Stimulated activated CD8-positive, alpha-beta memory T cell treated with anti-CD3 and anti-CD28 coated beads, Interleukin-7, amount 100 ng/mL, for 1 hour (primary cell): Measurements from ENCODE around the gene HTRA3.

Source experiments
- DNase-seq, 2 donors: peaks; one replicate each; pipeline ENCODE4 v3.0.0-alpha.2; 2020; ENCODE audit warnings: low read depth in 2 of 2

The HTRA3 gene

DNA sequence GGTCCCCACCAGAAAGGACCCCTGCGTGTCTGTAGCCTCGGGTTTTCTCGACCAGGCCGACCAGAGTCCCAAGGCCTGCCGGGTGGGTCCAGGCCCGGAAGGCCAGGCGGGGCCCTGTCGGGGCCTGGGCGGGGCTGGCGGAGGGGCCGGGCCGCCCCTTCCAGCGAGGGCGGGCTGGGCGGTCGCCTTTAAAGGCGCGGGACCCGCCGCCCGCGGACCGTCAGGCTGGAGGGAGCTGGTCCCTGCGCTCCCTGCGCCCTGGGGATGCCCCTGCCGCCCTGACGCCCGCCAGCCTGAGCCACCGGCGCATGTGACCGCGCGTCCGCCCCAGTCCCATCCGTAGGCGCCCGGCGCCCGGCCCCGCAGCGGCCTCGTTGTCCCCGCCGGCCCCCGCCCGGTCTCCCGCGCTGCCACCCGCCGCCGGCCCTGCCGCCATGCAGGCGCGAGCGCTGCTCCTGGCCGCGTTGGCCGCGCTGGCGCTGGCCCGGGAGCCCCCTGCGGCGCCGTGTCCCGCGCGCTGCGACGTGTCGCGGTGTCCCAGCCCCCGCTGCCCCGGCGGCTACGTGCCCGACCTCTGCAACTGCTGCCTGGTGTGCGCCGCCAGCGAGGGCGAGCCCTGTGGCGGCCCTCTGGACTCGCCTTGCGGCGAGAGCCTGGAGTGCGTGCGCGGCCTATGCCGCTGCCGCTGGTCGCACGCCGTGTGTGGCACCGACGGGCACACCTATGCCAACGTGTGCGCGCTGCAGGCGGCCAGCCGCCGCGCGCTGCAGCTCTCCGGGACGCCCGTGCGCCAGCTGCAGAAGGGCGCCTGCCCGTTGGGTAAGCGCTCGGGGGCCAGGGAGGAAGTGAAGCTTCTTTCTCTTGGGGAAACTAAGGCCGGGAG is at the start of gene HTRA3:
Gene HTRA3 (plus strand): TSS at position 220 of the 883 bp plus-strand sequence. CDS start 215 bp downstream, at position 435.
- DNase-seq, result no peak

DNA sequence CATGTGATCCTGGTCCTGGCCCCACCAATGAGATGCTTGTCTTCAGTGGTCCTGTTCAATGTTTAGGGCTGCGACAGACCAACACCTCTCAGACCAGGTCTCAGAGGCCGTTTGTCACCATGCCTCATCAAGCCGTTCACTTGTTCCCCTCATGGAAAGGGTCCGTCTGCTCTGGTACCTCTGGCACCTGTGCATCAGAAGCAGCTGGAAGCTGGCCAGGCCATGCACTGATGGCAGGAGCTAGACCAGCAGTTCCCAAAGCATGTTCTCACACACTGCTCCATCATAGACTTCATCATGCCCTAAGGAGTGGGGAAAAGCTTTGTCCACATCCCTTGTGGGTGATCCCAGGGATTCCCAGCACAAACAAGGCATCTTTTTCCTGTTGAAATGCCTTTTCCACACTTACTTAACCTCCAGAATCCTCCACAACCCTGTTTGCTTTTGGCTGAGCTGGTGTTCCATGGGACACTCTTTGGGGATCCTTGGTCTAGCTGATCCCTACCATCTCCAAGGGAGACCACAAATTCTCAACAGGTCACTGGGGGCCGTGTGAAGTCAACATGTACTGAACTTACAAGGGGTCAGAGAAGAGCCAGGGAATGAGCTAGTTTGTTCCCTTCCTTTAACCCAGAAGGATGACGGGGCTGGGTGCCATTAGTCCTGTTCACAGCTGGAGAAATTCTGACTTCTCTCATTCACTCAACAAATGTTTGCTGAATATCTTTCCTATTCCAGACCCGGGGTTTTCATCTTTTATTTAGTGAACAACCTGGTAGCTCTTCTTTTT is 48.7 kb upstream of the HTRA3 start:
- DNase-seq, result no peak

DNA sequence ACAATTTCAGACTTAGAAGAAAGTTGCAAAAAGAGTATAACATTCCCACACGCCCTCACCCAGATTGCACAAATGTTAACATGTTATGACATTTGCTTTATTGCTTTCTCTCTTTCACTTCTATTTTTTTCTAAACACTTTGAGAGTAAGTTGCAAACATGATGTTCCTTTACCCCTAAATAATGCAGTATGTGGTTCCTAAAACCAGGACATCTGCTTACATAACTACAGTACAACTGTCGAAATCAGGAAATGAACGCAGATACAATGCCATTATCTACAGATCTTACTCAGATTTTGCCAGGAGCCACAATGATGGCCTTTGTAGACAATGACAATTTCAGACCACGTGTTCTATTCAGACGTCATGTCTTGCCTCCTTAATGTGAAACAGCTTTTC is 48.1 kb upstream of the HTRA3 start:
- DNase-seq, result no peak

DNA sequence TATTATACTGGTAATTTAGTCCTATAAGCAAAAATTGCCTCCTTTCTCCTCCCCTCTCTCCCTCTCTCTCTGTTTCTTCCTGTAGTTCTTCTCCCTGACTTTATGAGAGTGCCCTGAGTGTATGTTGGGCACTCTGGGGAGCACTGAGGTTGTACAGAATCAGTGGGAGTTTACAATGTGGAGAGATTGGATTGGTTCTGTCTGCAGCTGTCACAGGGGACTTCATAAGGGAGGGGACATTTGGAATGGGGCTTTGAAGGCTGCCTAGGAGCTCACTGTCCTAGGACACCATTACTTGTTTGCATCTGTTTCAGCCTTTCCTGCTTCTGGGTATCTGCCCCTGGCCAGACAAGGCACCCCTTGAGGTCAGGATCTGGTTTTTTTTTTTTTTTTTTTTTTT is 47.6 kb upstream of the HTRA3 start:
- DNase-seq, result no peak

DNA sequence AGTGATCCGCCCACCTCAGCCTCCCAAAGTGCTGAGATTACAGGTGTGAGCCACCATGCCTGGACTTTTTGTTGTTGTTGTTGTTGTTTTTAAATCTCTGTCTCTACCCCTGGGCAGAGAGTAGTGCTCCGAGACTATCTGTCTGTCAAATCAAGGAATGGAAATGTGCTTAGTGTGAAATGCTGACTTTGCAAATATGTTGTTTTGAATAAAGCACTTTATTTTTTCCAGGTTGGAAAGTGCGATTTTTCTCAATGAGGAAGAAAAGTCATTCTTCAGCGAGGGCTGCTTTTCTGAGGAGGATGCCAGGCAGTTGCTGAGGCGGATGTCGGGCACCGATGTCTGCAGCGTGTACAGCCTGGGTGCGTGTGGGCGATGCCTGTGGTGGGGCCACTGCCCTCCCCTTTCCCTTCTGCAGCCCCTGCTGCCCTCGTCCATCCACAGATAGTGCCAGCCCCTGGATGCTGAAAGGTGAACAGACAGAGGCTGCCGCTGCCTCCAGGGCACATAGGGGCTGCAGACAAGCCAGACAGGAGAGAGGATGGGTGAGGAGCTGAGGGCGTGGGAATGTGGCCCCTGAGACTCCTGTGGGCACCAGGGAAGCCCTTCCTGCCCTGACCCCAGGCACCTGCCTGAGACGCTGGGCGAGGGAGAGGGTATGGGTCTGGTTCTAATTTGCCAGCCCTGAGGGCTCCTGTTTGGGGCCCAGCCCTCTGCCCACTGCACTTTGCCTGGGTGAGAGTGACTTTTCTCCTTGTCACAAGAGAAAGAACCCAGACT is 46.8 kb upstream of the HTRA3 start:
- DNase-seq, result no peak

DNA sequence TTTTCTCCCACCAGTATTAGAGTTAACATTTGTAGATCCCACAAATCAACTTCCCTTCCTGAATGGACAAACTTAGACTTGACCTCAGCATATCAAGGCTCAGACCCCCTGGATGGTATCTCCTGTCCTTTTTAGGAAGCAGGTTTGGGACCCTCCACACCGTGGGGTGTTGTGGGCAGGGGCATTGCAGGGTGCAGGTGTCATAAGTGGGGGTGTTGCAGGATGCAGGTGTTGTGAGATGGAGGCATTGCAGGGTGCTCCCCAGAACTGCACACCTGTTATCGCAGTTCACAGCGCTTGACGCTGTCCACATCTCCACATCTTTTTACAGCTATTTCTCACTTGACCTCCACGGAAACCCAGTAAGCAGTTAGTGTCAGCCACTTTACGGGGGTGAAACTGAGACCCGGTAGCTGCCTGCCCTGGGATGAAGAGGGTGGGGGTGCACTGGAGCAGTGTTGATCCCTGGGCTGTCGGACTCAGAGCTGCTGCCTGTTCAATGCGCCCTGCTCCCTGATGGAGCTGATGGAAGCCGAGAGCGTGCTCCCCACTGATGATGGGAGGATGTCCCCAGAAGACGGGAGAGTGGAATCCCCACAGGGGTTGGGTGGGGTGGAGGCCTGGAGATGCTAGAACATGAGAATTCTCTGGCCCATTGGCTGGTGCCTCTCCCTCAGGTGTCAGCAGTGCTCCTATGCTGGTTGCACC is 45.1 kb upstream of the HTRA3 start:
- no peak for DNase-seq

DNA sequence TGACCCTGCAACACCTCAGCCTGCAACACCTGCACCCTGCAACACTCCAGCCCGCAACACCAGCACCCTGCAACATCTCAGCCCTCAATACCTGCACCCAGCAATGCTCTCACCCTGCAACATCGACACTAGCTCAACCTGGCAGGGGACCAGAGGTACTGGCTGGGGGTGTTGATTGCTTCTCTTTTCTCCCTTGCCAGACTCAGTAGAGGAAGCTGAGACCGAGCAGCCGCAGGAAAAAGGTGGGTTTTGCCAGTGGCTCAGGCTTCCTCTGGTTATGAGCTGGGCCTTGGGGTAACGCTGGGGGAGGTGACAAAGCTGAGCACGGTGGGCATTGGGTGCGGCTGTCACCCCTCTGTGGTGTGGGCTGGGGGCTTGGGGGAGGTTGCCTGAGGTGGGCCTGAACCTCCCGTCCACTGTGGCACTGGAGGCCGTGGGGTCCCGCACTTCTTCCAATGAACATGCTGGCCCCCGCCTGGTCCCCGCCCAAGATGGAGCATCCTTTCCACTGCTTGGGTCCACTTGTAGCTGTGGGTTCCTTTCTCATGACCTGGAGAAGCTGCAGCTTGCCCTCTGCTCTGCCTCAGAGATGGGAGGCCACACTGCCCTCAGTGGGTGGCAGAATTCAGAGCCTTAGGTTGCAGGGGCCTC is 44.5 kb upstream of the HTRA3 start:
- DNase-seq, result no peak

DNA sequence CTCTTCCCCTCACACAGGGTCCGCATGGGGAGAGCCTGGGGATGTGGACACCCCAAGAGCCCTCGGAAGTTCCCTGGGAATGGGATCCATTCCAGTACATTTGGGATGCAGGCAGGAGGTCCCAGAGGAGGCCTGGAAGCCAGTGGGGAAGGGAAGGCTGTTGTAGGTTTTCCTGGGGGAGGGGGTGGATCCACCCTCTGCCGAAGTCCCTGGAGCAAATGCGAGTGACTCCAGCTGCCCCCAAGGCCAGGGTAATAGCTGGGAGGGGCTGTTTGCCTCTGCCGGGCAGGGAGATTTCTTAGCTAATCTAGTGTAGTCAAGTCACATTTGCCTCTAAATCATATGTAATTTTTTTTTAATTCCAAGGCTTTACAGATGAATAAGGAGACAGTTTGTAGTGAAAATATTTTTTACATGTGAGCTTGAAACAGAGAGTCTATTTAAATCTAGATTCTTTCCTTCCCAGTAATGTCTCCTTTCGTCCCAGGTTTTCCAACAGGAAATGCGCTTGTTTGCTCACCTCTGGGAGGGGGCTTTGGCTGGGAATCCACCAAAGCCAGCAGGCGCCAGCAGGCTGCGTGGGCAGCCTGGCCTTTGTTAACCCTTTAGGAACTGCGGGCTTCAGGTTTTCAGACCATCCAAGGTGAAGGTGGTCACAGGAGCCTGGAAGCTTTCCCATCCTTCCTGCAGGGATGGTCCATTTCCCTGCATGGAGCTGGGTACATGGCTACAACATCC is 43.7 kb upstream of the HTRA3 start:
- DNase-seq, result no peak

DNA sequence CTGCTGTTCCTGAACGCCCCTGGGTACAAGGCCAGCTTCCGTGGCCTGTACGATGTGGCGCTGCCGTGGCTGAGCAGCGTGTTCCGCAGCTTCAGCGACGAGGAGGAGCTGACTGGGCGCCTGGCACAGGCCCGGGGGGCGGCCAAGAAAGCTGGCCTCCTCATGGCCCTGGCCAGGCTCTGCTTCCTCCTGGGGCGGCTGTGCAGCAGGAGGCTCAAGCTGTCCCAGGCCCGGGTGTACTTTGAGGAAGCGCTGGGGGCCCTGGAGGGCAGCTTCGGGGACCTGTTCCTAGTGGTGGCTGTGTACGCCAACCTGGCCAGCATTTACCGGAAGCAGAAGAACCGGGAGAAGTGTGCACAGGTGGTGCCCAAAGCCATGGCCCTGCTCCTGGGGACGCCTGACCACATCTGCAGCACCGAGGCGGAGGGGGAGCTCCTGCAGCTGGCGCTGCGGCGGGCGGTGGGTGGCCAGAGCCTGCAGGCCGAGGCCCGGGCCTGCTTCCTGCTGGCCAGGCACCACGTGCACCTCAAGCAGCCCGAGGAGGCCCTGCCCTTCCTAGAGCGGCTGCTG is 42.3 kb upstream of the HTRA3 start:
- no peak for DNase-seq

DNA sequence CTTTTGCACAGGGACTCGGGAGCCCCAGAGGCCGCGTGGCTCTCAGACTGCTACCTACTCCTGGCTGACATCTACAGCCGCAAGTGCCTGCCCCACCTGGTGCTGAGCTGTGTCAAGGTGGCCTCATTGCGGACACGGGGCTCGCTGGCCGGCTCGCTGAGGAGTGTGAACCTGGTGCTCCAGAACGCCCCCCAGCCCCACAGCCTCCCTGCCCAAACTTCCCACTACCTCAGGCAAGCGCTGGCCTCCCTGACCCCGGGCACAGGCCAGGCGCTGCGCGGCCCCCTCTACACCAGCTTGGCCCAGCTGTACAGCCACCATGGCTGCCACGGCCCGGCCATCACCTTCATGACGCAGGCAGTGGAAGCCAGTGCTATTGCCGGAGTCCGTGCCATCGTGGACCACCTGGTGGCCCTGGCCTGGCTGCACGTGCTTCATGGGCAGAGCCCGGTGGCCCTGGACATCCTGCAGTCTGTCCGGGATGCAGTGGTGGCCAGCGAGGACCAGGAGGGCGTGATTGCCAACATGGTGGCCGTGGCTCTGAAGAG is 41.7 kb upstream of the HTRA3 start:
- no peak for DNase-seq

DNA sequence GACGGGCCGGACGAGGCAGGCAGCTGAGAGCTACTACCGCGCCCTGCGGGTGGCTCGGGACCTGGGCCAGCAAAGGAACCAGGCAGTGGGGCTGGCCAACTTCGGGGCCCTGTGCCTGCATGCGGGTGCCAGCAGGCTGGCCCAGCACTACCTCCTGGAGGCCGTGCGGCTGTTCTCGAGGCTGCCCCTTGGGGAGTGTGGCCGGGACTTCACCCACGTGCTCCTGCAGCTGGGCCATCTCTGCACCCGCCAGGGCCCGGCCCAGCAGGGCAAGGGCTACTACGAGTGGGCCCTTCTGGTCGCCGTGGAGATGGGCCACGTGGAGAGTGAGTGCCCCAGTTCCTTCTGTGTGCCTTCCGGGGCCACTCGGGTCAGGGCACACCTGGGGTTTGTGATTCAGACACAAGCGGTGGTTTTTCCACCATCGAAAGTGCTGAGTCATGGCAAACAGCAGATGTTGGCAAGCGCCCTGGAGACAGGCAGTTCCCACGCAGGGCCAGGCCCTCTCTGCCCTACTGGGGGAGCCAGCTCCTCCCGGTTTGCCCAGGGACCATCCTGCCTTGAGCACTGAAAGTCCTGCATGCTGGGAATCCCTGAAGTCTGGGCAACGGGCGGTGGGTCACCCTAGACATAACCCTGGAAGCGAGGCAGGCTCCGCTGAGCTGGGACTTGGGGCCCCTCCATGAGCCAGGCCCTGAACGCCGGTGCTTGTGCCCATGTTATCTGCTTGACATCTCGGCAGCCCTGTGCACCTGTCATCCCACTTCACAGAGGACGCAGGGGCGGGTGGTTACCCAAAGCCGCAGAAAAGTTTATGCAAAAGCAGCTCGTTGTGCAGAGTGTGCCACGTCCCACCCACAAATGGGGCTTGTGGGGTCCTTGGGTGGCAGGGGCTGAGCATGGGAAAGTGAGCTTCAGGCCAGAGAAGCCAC is 41.0 kb upstream of the HTRA3 start:
- peak; percentile 14 to 34 for DNase-seq

DNA sequence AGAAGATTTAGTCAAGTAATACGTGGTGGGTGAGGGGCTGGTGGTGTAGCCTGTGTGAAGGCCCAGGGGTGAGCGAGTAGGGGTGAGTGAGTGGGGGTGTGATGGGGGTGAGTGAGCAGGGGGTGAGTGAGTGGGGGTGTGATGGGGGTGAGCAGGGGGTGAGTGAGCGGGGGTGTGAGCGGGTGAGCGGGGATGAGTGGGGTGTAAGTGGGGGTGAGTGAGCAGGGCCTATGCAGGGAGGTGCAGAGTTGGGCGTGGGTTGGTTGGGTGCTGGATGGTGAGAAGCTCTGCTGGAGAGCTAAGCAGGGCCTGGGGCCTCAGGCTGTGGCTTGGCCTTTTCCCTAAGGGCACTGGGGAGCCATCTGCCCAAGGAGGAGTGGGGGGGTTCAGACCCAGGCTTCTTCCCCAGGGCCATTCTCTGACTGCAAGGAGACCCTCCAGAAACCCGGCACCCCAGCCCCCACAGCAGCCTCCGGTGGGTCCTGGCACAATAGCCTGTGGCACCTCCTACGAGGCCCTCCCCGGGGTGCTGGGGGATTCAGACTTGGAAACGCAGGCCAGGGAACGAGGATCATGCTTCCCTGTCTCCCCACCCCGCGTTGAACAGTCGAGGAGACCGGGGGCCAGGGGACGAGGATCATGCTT is 40.1 kb upstream of the HTRA3 start:
- DNase-seq, result no peak

DNA sequence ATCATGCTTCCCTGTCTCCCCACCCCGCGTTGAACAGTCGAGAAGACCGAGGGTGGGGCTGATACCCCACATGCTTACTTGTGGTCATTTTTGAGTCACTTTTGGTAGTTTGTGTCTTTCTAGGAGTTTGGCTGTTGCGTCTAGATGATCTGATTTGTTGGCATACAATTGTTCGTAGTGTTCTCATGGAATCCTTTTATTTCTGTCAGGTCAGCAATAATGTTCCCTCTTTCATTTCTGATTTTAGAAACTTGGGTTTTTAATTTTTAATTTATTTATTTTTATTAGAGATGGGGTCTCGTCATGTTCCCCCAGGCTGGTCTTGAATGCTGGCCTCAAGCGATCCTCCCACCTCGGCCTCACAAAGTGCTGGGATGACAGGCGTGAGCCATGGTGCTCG is 39.5 kb upstream of the HTRA3 start:
- DNase-seq, result no peak

DNA sequence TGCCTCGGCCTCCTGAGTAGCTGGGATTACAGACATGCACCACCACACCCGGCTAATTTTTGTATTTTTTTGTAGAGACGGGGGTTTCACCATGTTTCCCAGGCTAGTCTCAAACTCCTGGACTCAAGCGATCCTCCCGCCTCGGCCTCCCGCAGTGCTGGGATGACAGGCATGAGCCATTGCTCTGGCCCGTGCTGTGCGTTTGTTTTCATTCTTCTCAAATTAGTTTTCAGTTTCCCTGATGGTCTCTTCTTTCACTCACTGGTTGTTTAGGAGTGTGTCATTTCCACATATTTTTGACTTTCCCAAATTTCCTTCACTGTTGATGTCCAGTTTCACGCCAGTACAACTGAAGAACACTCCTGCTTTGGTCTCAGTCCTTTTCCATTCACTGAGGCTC is 38.7 kb upstream of the HTRA3 start:
- no peak for DNase-seq

DNA sequence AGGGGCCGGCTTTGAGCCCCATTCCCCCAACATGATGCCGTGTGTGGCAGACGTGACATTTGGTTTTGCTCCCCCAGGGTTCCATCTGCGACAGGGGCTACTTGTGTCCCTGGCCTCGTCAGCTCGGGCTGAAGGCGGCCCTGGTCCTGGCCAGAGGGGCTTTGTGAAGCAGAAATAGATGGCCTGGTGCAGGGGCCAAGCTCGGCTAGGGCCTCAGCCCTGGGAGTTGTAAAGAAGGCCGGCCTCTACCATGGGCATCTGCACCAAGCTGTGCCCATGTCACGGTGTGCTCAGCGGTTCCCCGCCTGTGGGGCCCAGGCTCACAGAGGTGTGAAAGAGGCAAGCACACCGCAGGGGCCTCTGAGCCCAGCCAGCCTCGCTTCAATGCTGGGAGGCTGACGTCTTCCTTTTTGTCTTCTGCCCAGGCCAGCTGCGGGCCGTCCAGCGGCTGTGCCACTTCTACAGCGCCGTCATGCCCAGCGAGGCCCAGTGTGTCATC is 38.0 kb upstream of the HTRA3 start:
- DNase-seq, result no peak

DNA sequence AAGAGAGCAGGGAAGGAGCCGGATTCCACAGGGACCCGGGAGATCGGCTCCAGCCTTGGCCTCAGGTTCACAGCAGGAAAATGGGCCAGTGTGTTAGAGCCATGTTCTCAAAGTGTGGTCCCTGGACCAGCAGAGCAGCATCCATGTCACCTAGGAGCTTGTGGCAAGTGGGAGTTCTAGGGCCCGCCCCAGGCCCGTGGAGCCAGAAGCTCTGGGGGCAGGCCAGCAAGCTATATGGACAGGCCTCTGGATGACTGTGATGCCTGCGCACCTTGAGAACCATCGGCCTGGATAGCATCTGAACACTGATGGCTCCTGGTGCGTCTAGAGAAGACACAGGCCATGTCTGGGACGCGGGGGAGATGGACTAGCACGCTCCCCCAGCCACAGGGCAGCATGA is 36.8 kb upstream of the HTRA3 start:
- no peak for DNase-seq

DNA sequence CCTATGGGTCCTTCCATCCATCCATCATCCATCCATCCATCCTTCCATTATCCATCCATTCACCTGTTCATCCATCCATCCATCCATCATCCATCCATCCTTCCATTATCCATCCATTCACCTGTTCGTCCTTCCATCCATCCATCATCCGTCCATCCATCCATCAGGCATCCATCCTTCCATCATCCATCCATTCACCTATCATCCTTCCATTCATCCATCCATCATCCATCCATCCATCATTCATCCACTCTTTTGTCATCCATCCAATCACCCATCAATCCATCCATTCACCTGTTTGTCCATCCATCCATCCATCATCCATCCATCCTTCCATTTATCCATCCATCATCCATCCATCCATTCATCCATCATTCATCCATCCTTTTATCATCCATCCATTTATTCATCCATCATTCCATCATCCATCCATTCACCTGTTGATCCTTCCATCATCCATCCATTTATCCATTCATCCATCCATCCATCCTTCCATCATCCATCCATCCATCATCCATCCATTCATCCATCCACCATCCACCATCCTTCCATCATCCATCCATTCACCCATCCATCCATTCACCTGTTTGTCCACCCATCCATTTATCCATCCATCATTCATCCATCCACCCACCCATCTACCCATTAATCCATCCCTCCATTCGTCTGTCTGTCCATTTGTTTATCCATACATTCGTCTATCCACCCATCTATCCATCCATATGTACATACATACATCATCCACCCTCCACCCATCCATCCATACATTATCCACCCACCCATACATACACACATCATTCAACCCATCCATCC is 35.7 kb upstream of the HTRA3 start:
- no peak for DNase-seq
